Brain microvascular endothelial cell (primary cell): ENCODE data around the gene STX4.

Experiments used
- DNase-seq: peaks from one replicate; pipeline ENCODE4 v3.0.0-alpha.2; 2020
- H3K27ac ChIP-seq: fragments of 250-450 bp; sonication (Bioruptor Pico); 2 replicates; pipeline ENCODE4 v1.5.1; 2020; ENCODE audit warnings: mild to moderate bottlenecking, moderate library complexity
- H3K27me3 ChIP-seq: fragments of 250-450 bp; sonication (Bioruptor Pico); replicated peaks from 2 replicates; pipeline ENCODE4 v1.5.1; 2020; ENCODE audit warnings: mild to moderate bottlenecking
- H3K36me3 ChIP-seq: fragments of 250-450 bp; sonication (Bioruptor Pico); replicated peaks from 2 replicates; pipeline ENCODE4 v1.5.1; 2020; ENCODE audit warnings: mild to moderate bottlenecking
- H3K4me3 ChIP-seq: 2 replicates; pipeline ENCODE4 v1.5.1; 2011; ENCODE audit warnings: low read depth, mild to moderate bottlenecking, control low read depth, low read length, moderate library complexity
- CTCF ChIP-seq: IDR thresholded peaks from 2 replicates; pipeline ENCODE4 v1.5.1; 2011; ENCODE audit warnings: low read depth, mild to moderate bottlenecking, moderate library complexity, low read length, control low read depth, inconsistent platforms; ENCODE audit errors: missing control alignments
- in situ Hi-C: cut with HindIII; loops from 2 replicates; pipeline ENCODE4 v1.10.0; 2017; ENCODE audit warnings: low sequenced_read_pairs, low pct_ligation_motif_present

Gene STX4

DNA sequence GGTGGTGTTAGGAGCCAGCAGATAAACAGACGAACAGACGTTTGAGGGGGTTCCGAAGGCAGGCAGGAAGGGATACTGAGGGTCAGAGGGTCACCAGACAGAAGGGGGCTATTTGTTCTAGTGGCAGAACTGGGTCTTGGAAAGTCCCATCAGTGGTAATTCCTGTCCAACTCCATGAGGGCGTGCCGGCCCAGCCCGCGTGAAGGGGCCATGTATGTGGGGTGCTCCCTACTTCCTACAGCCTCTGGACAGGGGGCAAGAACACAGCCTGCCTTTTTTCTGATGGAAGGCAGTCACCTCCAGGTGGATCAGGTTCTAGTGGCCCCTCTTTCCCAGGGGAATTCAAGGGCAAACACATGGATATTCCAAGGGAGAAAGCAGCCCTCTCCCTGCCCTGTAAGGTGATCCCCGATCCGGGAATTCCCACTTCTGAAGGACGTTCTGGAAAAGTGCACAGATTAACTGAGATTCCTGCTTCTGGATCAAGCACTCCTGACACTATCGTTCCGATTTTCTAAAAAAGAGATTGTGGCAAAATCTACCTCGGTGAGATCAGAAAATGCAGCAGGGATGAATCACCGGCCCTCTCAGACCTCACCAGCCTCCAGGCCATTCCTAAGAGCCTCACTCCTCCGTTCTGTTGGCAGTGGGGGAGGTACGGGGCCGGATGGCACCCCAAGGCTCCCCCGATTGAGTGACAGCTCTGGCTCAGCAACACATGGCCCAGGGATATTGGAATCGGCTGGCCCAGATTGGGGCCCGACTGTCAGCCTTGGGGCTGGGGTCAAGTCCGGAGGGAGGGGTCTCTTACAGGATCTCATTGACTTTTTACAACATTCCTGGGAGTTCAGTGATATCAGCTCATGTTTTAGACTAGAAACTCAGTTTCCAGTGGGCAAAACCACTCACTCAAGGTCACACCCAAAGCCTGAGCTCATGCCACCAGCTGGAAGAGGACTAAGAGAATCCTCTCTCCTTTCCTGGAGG is 35.3 kb upstream of the STX4 start:
- peak; percentile 75 for DNase-seq
- TF ChIP-seq CTCF: no peak
- H3K4me3 ChIP-seq: peak overlapping the region; percentile 58
- H3K27me3 ChIP-seq: no peaks in the 10 kb centered on the region
- in situ Hi-C loops: no loop called here
- H3K36me3 ChIP-seq: no peaks in the 10 kb centered on the region
- peak overlapping the region; percentile 66 for H3K27ac ChIP-seq

DNA sequence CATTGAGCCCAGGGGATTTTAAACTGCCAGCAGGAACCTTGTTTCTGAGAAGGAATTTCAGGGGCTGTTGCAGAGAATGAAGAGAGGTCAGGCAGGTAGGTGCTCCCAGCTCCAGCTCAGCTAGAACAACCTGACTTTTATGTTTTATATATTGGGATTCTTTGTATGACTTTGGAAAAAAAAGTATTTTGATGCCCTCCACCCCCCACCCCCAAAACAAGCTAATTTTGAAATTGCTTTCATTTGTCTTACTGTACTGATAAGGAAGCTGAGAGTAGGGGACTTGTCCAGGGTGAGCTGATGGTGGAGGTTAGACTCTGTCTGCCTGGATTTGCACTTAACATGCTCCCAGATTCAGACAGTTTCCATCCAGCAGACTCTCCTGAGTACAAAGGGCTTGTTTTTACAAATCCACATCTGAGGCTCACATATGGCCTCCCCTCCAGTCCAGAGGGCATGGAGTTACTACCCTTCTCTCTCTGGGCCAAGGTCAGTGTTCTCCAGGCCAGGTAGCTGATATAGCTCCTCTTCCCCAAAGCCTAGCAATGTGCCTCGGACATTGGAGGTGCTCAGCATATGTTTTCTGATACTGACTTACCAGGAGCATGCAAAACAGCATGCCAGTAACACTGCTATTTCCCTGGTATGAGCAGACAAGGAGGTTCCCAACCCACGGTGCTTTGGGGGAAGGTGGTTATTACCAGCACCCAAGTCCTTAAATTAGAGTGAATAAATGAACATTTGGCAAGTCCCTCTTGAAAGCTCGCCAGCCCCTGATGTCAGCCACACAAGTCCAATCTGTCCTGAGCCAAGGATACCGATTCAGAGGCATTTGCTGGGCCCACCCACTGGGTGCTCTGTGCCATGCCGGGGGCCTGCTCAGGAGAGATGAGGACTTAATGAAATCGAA is 34.3 kb upstream of the STX4 start:
- DNase-seq: no peak
- Histone ChIP-seq H3K27ac (no peak overlapping the region), H3K36me3 (no peaks in the 10 kb centered on the region), H3K27me3 (no peaks in the 10 kb centered on the region), H3K4me3 (no peak overlapping the region)
- in situ Hi-C loops: no loop called here
- TF ChIP-seq CTCF: no peak

GRCh38 chr16:31000671-31001382 is 32.5 kb upstream of the STX4 start:
- no peak overlapping the region for H3K4me3 ChIP-seq
- in situ Hi-C loops: no loop called here
- DNase-seq: no peak
- H3K27me3 ChIP-seq: no peaks in the 10 kb centered on the region
- no peak for TF ChIP-seq CTCF
- H3K36me3 ChIP-seq: no peaks in the 10 kb centered on the region
- no peak overlapping the region for H3K27ac ChIP-seq

- no peaks in the 10 kb centered on the region for H3K27me3 ChIP-seq
- H3K4me3 ChIP-seq: no peak overlapping the region
- no peaks in the 10 kb centered on the region for H3K36me3 ChIP-seq
- H3K27ac ChIP-seq: no peak overlapping the region
- in situ Hi-C loops: no loop called here
- no peak for TF ChIP-seq CTCF
- DNase-seq: no peak
Observed at GRCh38 chr16:31001507-31002249, 31.7 kb upstream of the STX4 start.

GRCh38 chr16:31002250-31002700 is 31.1 kb upstream of the STX4 start:
- Histone ChIP-seq H3K27ac (no peak overlapping the region), H3K36me3 (no peaks in the 10 kb centered on the region), H3K27me3 (no peaks in the 10 kb centered on the region), H3K4me3 (no peak overlapping the region)
- DNase-seq: no peak
- TF ChIP-seq CTCF: no peak
- in situ Hi-C loops: no loop called here
